SKM-1 treated with dmso at 0.1 percent for 144 hours (cell line): ENCODE data around the gene LRRC1.

ENCODE experiments used
- DNase-seq: peaks from one replicate; lab custom pipeline; 2025; ENCODE audit not compliant: unreplicated experiment; lab: John Stamatoyannopoulos, UW

Gene LRRC1

DNA sequence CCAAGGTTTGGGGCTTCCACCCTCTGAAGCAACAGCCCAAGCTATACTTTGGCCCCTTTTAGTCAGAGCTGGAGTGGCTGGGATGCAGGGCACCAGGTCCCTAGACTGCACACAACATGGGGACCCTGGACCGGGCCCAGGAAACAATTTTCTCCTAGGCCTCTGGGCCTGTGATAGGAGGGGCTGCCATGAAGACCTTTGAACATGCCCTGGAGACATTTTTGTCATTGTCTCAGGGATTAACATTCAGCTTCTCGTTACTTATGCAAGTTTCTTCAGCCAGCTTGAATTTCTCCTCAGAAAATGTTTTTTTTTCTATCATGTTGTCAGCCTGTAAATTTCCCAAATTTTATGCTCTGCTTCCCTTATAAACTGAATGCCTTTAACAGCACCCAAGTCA, 82.3 kb downstream of the LRRC1 start:
- no peak for DNase-seq

DNA sequence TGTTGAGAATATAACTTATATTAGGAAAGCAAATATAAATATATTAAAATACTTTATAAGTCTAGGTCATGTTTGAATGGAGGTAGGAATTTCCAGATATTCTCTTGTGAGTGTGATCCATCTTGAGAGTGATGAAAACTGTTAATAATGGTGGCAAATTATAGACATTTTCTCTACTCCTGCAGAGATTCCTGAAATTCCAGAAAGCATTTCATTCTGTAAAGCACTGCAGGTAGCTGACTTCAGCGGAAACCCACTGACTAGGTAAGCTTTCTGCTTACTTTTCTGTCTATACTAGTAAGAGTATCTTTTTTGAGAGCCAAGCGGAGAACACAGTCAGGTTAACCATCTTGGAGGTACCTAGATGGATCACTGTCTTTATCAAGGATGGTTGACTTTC, 84.0 kb downstream of the LRRC1 start:
- DNase-seq: no peak

- DNase-seq: no peak
Observed at GRCh38 chr6:53879608-53880007, 84.8 kb downstream of the LRRC1 start.

GRCh38 chr6:53887316-53887715, 92.5 kb downstream of the LRRC1 start:
- no peak for DNase-seq

GRCh38 chr6:53888931-53889330, 94.1 kb downstream of the LRRC1 start:
- DNase-seq: no peak

DNA sequence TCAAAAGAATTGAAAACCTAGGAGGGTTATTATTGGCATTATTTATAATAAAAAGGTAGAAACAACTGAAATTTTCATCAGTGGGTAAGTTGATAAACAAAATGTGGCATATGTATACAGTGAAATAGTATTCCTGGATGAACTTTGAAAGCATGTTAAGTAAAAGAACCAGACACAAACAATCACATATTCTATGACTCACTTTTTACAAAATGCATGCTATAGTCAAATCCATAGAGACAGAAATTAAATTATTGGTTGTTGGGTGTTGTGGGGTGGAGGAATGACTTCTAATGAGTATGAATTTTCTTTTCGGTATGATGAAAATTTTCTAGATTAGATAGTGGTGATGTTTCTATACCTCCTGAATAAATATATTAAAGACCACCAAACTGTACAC, 94.6 kb downstream of the LRRC1 start:
- no peak for DNase-seq

GRCh38 chr6:53892707-53893106, 97.9 kb downstream of the LRRC1 start:
- DNase-seq: no peak

DNA sequence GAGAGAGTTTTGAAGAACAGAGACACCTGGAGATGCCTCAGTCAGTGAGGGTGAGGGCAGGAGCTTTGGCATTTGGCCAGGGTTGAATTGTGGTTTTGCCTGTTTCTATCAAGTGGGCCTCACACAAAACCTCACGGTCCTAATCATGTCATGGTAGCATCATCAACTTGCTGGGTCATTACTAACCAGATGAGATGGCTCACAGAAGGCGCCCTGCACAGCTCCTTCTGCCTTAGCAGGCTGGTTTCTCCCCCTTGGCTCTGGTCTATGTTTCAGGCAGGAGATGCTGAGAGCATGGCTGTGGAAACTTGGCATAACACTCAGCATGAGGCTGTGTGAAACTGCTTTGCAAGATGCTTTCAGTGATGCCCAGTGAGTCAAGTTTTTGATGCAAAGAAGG, 99.3 kb downstream of the LRRC1 start:
- DNase-seq: no peak

GRCh38 chr6:53896196-53896595, 101.4 kb downstream of the LRRC1 start:
- DNase-seq: no peak

DNA sequence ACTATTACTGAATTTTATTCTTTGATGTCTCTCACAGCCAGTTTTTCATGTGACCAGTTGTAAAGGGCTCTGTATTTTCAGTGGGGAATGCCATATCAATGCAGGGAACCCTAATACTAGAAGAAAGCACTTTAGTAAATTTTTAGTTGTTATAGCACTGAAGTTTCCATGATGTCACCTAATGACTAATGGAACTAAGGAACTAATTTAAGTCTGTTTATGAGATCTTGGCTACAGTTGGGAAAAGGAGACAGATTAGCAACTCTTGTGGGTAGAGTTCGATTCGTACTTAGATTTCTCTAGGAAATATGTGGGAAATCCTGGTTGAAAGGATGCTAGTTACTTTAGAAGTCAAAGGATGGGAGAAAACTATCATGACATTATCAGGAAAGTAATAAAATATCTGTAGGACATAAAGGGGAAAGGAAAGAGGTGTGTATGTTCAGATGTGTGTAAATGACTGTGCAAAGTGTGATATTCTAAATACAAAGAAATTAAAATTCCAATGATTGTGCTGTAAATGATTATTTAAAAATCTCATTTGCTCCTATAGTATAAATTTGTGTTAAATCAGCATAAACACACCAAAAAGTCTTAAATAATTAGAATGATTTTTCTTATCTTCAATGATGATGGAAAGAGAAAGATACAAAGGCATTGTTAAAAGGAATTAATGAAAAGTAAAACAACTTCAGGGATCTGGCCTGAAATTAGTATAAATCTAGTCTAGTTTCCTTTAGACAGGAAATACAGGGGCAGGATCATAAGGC, 103.4 kb downstream of the LRRC1 start:
- DNase-seq: no peak

DNA sequence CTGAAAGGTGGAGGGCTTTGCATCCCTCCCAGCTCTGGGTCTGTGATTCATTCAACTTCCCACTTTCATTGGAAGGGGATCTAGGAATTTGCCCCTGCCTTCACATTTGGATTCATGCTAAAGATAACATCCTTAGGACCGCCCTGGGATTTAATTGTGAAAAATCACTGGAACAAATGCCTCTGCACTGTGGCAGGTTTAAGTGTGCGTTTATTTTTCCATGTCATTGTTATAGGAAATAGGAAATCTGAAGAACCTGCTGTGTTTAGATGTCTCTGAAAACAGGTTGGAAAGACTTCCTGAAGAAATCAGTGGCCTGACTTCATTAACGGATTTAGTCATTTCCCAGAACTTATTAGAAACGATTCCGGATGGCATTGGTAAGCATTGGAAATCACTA, 104.7 kb downstream of the LRRC1 start:
- DNase-seq: no peak

DNA sequence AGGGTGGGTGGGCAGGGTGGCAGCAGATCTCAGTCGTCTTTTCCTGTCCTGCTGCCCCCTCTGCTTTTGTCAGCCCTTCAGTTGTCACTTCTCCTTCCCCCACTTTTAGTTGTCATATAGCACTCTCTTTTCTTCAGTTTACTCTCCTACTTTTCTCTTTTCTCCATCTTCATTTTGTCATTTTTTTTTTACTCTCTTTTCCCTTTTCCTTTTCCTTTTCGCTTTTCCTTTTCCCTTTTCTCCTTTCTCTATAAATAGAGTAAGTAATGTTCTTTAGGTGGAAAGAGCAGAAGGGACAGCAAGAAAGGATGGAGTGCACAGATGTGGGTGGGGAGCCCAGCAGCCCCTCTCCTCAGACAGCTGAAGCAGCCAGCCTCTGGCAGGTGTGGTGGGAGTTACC, 108.6 kb downstream of the LRRC1 start:
- no peak for DNase-seq

DNA sequence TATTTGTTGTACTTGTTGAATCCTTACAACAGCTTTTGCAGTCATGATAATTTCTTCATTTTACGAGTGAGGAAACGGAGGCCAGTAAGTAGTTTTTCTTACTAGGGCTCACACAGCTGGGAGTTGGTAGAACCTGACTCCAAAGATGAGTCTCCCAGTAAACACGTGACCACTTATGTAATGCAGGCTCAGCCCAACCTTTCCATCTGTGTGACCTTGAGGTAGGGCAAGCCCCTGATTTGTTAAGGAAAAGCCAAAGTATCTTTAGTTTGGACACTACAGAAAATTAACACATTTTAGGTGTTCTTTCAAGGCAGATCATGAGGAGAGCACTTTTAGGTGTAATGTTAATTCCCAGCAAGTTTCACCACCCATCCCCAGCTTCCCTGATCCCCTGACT, 111.3 kb downstream of the LRRC1 start:
- no peak for DNase-seq

- DNase-seq: no peak
Observed at GRCh38 chr6:53906842-53907241, 112.0 kb downstream of the LRRC1 start.

- no peak for DNase-seq
Observed at GRCh38 chr6:53910834-53911233, 116.0 kb downstream of the LRRC1 start.

DNA sequence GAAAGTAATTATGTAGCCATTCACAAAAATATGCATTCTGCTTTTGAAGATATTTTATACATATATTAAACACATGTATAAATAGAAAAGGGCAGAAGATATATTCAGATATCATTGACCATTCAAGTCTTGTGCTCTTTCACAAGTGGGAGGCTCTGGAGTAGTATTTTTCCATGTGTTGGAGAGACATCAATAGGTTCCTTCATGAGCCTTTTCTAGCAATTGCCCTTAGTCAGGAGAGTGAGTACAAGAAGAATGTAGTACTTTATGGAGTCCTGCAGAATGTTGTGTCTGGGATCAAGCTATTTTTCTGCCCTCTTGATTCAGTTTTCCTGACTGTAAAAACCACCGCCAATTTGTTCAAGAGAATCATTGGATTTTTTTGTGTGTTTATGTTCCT, 117.9 kb downstream of the LRRC1 start:
- no peak for DNase-seq

- DNase-seq: no peak
Observed at GRCh38 chr6:53913286-53913685, 118.5 kb downstream of the LRRC1 start.

GRCh38 chr6:53915026-53915691, 120.4 kb downstream of the LRRC1 start:
- DNase-seq: no peak

GRCh38 chr6:53916804-53917463, 122.1 kb downstream of the LRRC1 start:
- DNase-seq: no peak

- DNase-seq: no peak
Observed at GRCh38 chr6:53917464-53917842, 122.6 kb downstream of the LRRC1 start.

DNA sequence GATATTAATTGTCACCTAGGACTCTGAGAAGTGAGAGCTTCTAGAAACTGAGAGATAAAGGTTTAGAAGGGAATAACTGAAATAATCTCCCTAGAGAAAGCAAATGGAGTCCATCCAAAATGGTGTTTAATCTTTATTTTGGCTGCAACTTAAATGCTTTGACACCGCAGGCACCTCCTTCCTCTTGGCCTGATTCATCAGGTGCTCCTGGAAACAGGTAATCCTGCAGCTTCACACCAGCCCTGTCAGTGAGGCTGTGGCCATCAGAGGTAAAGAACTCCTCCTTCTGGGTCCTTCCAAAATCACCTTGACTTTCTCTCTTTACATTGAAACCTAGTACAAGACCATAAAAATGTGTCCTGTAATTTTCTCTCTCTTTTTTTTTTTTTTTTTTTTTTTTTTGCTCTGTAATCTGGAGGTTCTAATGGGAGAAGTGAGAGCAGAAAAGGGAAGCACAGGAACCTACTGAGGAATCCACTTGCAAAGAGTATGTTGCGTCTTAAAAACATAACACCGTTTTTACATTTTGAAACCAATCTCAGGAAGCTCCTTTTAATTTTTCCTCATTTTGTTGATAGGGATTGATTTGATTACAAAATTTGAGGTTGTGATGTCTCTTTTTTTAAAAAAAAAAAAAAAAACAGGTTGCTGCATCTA, 124.2 kb downstream of the LRRC1 start:
- DNase-seq: peak; percentile 12

DNA sequence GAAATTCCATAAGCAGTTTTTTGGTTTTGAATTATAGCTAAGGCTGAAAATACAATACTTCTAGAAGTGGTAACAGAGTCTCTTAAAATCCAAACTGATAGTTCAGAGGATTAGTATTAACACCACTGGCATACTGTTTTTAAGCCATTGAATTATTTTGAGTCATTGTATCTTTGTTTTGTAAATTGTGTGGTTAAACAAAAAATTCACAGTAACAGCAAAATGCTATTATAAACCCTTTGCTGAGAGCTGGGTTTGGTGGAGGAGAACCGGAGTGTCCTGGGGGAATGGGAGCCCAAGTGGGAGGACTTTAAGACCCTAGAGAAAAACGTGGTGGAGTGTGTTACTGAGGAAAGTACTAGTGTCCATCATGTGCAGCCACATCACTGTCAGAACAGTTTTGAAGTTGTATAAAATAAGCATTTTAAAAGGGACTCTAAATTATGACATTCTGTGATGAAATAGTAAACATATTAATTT, 125.1 kb downstream of the LRRC1 start:
- no peak for DNase-seq
